MM.1S (cell line): ENCODE measurements around the gene NCK1.

ENCODE experiments used
- DNase-seq: peaks from one replicate; pipeline ENCODE4 v3.0.0-alpha.2; 2015
- H2AFZ ChIP-seq: fragments of 300-600 bp; sonication (generic); 2 replicates; pipeline ENCODE4 v1.6.0; 2016; ENCODE audit warnings: antibody characterized with exemption, low read length
- H3F3A ChIP-seq: fragments of 300-600 bp; sonication (generic); 2 replicates; pipeline ENCODE4 v1.6.1; 2016; ENCODE audit warnings: mild to moderate bottlenecking, antibody characterized with exemption, low read length, moderate library complexity, mixed read lengths; ENCODE audit not compliant: insufficient read depth
- H3K27ac ChIP-seq: fragments of 300-600 bp; sonication (generic); 2 replicates; pipeline ENCODE4 v1.5.1; 2016; ENCODE audit warnings: mild to moderate bottlenecking, low read length
- H3K27me3 ChIP-seq: fragments of 300-600 bp; sonication (generic); replicated peaks from 2 replicates; pipeline ENCODE4 v1.6.0; 2016; ENCODE audit warnings: low read length; ENCODE audit not compliant: insufficient read depth
- H3K36me3 ChIP-seq: fragments of 300-600 bp; sonication (generic); replicated peaks from 2 replicates; pipeline ENCODE4 v1.6.1; 2016; ENCODE audit warnings: mild to moderate bottlenecking, low read length, mixed read lengths; ENCODE audit not compliant: insufficient read depth
- H3K4me1 ChIP-seq: fragments of 300-600 bp; sonication (generic); 2 replicates; pipeline ENCODE4 v1.6.1; 2016; ENCODE audit warnings: low read length, mixed read lengths
- H3K4me2 ChIP-seq: fragments of 300-600 bp; sonication (generic); 2 replicates; pipeline ENCODE4 v1.6.0; 2016; ENCODE audit warnings: low read depth, low read length
- H3K4me3 ChIP-seq: fragments of 300-600 bp; sonication (generic); 2 replicates; pipeline ENCODE4 v1.5.1; 2016; ENCODE audit warnings: low read length, mixed read lengths
- H3K79me2 ChIP-seq: fragments of 300-600 bp; sonication (generic); 2 replicates; pipeline ENCODE4 v1.6.1; 2016; ENCODE audit warnings: mixed run types, low read length, mixed read lengths
- H3K9ac ChIP-seq: fragments of 300-600 bp; sonication (generic); 2 replicates; pipeline ENCODE4 v1.6.1; 2016; ENCODE audit warnings: low read length, mixed read lengths
- H3K9me2 ChIP-seq: fragments of 300-600 bp; sonication (generic); replicated peaks from 2 replicates; pipeline ENCODE4 v1.6.1; 2016; ENCODE audit warnings: mild to moderate bottlenecking, low read length, mixed read lengths; ENCODE audit not compliant: insufficient read depth
- H3K9me3 ChIP-seq: fragments of 300-600 bp; sonication (generic); replicated peaks from 2 replicates; pipeline ENCODE4 v1.6.1; 2016; ENCODE audit warnings: mild to moderate bottlenecking, low read length, mixed read lengths; ENCODE audit not compliant: insufficient read depth
- H4K20me1 ChIP-seq: fragments of 300-600 bp; sonication (generic); 2 replicates; pipeline ENCODE4 v1.6.1; 2016; ENCODE audit warnings: mild to moderate bottlenecking, low read length, moderate library complexity, mixed read lengths; ENCODE audit not compliant: insufficient read depth
- EZH2 ChIP-seq: fragments of 300-600 bp; sonication (generic); optimal IDR thresholded peaks from 2 replicates; pipeline ENCODE3; 2017; ENCODE audit warnings: low read depth, mild to moderate bottlenecking, antibody characterized with exemption, low read length, mixed read lengths
- EZH2phosphoT487 ChIP-seq: fragments of 300-600 bp; sonication (generic); IDR thresholded peaks from 2 replicates; pipeline ENCODE4 v1.6.1; 2018; ENCODE audit warnings: antibody characterized with exemption, low read length
- TF ChIP-seq, protein P1 (sequence below): fragments of 300-600 bp; sonication (generic); IDR thresholded peaks from 2 replicates; pipeline ENCODE4 v1.5.1; 2016; ENCODE audit warnings: antibody characterized with exemption, low read length, mixed read lengths

Gene NCK1

DNA sequence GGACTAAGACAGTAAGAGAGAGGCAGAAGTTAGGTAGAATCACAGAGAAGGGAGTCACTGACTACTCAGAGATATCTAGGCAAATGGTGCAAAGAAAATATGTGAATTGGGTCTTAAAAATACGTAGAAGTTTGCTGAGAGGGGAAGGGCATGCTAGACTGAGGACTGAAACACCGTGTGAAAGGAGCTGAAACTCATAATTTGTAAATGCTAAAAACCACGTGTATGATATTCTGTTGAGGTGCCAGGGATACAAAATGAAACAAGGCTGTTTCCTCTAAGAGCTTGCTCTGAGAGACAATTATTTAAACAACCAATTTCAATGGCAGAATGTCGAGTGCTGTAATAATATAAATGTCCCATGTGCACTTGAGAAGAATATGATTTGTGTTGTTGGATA lies 47.2 kb downstream of the NCK1 start:
- Histone ChIP-seq H3K9me3 (no peaks in the 10 kb centered on the region), H3K27ac (peak overlapping the region; percentile 27; the same call in 1 of the 2 replicates), H2AFZ (no peak overlapping the region), H3K4me1 (peaks cover 14% of the 10 kb centered on the region), H4K20me1 (no peaks in the 10 kb centered on the region), H3K36me3 (no peaks in the 10 kb centered on the region), H3F3A (peaks cover 12% of the 10 kb centered on the region), H3K9me2 (no peaks in the 10 kb centered on the region), H3K4me3 (no peak overlapping the region), H3K79me2 (peaks cover 97% of the 10 kb centered on the region), H3K27me3 (no peaks in the 10 kb centered on the region), H3K9ac (no peak overlapping the region), H3K4me2 (peak overlapping the region; percentile 56)
- TF ChIP-seq, protein P1, sequence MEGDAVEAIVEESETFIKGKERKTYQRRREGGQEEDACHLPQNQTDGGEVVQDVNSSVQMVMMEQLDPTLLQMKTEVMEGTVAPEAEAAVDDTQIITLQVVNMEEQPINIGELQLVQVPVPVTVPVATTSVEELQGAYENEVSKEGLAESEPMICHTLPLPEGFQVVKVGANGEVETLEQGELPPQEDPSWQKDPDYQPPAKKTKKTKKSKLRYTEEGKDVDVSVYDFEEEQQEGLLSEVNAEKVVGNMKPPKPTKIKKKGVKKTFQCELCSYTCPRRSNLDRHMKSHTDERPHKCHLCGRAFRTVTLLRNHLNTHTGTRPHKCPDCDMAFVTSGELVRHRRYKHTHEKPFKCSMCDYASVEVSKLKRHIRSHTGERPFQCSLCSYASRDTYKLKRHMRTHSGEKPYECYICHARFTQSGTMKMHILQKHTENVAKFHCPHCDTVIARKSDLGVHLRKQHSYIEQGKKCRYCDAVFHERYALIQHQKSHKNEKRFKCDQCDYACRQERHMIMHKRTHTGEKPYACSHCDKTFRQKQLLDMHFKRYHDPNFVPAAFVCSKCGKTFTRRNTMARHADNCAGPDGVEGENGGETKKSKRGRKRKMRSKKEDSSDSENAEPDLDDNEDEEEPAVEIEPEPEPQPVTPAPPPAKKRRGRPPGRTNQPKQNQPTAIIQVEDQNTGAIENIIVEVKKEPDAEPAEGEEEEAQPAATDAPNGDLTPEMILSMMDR: no peak
- no peak for TF ChIP-seq EZH2
- TF ChIP-seq EZH2phosphoT487: no peak
- DNase-seq: peak; percentile 48

DNA sequence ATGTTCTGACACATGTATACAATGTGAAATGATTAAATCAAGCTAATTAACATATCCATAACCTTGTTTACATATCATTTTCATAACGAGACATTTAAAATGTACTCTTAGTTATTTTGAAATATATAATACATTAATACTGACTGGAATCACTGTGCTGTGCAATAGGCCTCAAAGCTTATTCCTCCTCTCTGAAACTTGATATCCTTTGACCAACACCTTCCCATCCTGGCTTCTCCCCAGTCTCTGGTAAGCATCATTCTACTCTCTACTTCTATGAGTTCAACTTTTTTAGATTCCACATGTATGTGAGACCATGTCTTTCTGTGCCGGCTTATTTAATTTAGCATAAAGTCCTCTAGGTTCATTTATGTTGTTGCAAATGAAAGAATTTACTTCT lies 48.7 kb downstream of the NCK1 start:
- DNase-seq: no peak
- no peak overlapping the region for H3K9ac ChIP-seq
- no peak overlapping the region for H3K4me2 ChIP-seq
- no peak overlapping the region for H2AFZ ChIP-seq
- no peaks in the 10 kb centered on the region for H3K9me2 ChIP-seq
- no peaks in the 10 kb centered on the region for H4K20me1 ChIP-seq
- H3K4me3 ChIP-seq: no peak overlapping the region
- no peaks in the 10 kb centered on the region for H3K36me3 ChIP-seq
- peaks cover 95% of the 10 kb centered on the region for H3K79me2 ChIP-seq
- peaks cover 12% of the 10 kb centered on the region for H3F3A ChIP-seq
- peaks cover 14% of the 10 kb centered on the region for H3K4me1 ChIP-seq
- no peaks in the 10 kb centered on the region for H3K9me3 ChIP-seq
- no peaks in the 10 kb centered on the region for H3K27me3 ChIP-seq
- TF ChIP-seq EZH2phosphoT487 (no peak), EZH2 (no peak)
- TF ChIP-seq, protein P1: no peak
- H3K27ac ChIP-seq: no peak overlapping the region

DNA sequence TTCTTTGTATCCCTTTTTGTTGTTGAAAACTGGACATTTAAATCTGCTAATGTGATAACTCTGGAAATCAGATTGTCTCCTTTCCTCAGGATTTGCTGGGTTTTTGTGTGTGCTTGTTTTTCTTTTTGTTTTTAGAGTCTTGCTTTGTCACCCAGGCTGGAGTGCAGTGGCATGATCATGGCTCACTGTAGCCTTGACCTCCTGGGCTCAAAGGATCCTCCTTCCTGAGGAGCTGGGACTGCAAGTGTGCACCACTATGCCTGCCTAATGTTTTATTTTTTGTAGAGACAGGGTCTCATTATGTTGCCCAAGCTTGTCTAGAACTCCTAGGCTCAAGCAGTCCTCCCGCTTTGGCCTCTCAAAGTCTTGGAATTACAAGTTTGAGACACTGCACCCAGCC lies 51.2 kb downstream of the NCK1 start:
- H2AFZ ChIP-seq: no peak overlapping the region
- no peaks in the 10 kb centered on the region for H3K27me3 ChIP-seq
- peaks cover 14% of the 10 kb centered on the region for H3K4me1 ChIP-seq
- no peaks in the 10 kb centered on the region for H3K9me3 ChIP-seq
- H3K9ac ChIP-seq: no peak overlapping the region
- no peak overlapping the region for H3K4me3 ChIP-seq
- no peaks in the 10 kb centered on the region for H4K20me1 ChIP-seq
- TF ChIP-seq, protein P1: no peak
- TF ChIP-seq EZH2phosphoT487 (no peak), EZH2 (no peak)
- no peak overlapping the region for H3K4me2 ChIP-seq
- H3K27ac ChIP-seq: no peak overlapping the region
- DNase-seq: no peak
- peaks cover 88% of the 10 kb centered on the region for H3K79me2 ChIP-seq
- no peaks in the 10 kb centered on the region for H3K36me3 ChIP-seq
- H3F3A ChIP-seq: peaks cover 12% of the 10 kb centered on the region
- no peaks in the 10 kb centered on the region for H3K9me2 ChIP-seq

DNA sequence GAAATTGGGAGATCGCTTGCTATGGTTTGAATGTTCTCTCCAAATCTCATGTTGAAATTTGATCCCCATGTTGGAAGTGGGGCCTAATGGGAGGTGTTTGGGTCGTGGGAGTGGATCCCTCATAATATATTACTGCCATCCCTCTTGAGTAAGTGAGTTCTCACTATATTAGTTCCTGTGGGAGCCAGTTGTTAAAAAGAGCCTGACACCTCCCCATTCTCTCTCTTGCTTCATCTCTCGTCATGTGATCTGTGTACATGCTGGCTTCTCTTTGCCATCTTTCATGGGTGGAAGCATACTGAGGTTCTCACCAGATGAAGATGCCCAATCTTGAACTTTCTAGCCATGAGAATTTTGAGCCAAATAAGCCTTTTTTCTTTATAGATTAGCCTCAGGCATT lies 52.7 kb downstream of the NCK1 start:
- Histone ChIP-seq H3K4me3 (no peak overlapping the region), H3K9me3 (no peaks in the 10 kb centered on the region), H4K20me1 (no peaks in the 10 kb centered on the region), H3F3A (no peaks in the 10 kb centered on the region), H3K9me2 (no peaks in the 10 kb centered on the region), H3K36me3 (no peaks in the 10 kb centered on the region), H3K27me3 (no peaks in the 10 kb centered on the region), H3K4me1 (no peaks in the 10 kb centered on the region), H2AFZ (no peak overlapping the region), H3K79me2 (peaks cover 87% of the 10 kb centered on the region), H3K4me2 (no peak overlapping the region), H3K9ac (no peak overlapping the region), H3K27ac (no peak overlapping the region)
- TF ChIP-seq, protein P1: no peak
- TF ChIP-seq EZH2phosphoT487 (no peak), EZH2 (no peak)
- no peak for DNase-seq
